Loucy (cell line): ENCODE data around the gene PITX1.

ENCODE experiments used
- CTCF ChIP-seq: fragments of 200-600 bp; sonication (generic); conservative IDR thresholded peaks from 2 replicates; pipeline ENCODE4 v1.5.1; 2014; ENCODE audit warnings: mild to moderate bottlenecking, antibody characterized with exemption, low read length
- EZH2phosphoT487 ChIP-seq: fragments of 200-600 bp; IDR thresholded peaks from 2 replicates; pipeline ENCODE4 v1.6.1; 2018; ENCODE audit warnings: antibody characterized with exemption, mild to moderate bottlenecking, moderate library complexity, borderline replicate concordance

GRCh38 chr5:135007749-135008363, 26.2 kb downstream of the PITX1 start:
- TF ChIP-seq CTCF (no peak), EZH2phosphoT487 (no peak)
